Measurements from ENCODE around the gene URI1.
"Not testable (repeated sequence)": the region's sequence is repeated elsewhere in the genome, so short reads cannot be mapped to it uniquely, and the experiment has no call there.

URI1 gene

GRCh38 chr19:30026933-30027332 lies 84.9 kb downstream of the URI1 start:
- DNase-seq (ENCODE audit: low read depth): no peak

GRCh38 chr19:30028118-30028991 lies 86.3 kb downstream of the URI1 start:
- no peak for DNase-seq (ENCODE audit: low read depth)

GRCh38 chr19:30028992-30029343 lies 86.9 kb downstream of the URI1 start:
- DNase-seq (ENCODE audit: low read depth): no peak

GRCh38 chr19:30029721-30030510 lies 87.9 kb downstream of the URI1 start:
- DNase-seq (ENCODE audit: low read depth): no peak

GRCh38 chr19:30034321-30034720 lies 92.3 kb downstream of the URI1 start:
- DNase-seq (ENCODE audit: low read depth): no peak

- no peak for DNase-seq (ENCODE audit: low read depth)
These were observed 94.4 kb downstream of the URI1 start for GRCh38 chr19:30036154-30037129.

GRCh38 chr19:30037835-30038234 lies 95.8 kb downstream of the URI1 start:
- no peak for DNase-seq (ENCODE audit: low read depth)

- DNase-seq (ENCODE audit: low read depth): not testable (repeated sequence)
These were observed 99.9 kb downstream of the URI1 start for GRCh38 chr19:30041931-30042330.

GRCh38 chr19:30043008-30043407 lies 101.0 kb downstream of the URI1 start:
- DNase-seq (ENCODE audit: low read depth): not testable (repeated sequence)

- DNase-seq (ENCODE audit: low read depth): no peak
These were observed 102.5 kb downstream of the URI1 start for GRCh38 chr19:30044273-30045248.

- no peak for DNase-seq (ENCODE audit: low read depth)
These were observed 104.5 kb downstream of the URI1 start for GRCh38 chr19:30046522-30046921.

- DNase-seq (ENCODE audit: low read depth): no peak
These were observed 105.4 kb downstream of the URI1 start for GRCh38 chr19:30047432-30047831.

GRCh38 chr19:30049226-30049625 lies 107.2 kb downstream of the URI1 start:
- no peak for DNase-seq (ENCODE audit: low read depth)

- no peak for DNase-seq (ENCODE audit: low read depth)
These were observed 108.0 kb downstream of the URI1 start for GRCh38 chr19:30049846-30050667.

- no peak for DNase-seq (ENCODE audit: low read depth)
These were observed 110.4 kb downstream of the URI1 start for GRCh38 chr19:30052122-30053075.

- DNase-seq (ENCODE audit: low read depth): no peak
These were observed 111.5 kb downstream of the URI1 start for GRCh38 chr19:30053558-30053957.

GRCh38 chr19:30054210-30054609 lies 112.2 kb downstream of the URI1 start:
- DNase-seq (ENCODE audit: low read depth): no peak

- DNase-seq (ENCODE audit: low read depth): no peak
These were observed 114.5 kb downstream of the URI1 start for GRCh38 chr19:30056580-30056979.
